Motor neuron (in vitro differentiated cells): ENCODE measurements around the gene PHACTR4. TPM values are rescaled to one million over a fixed set of nuclear protein-coding genes. Genes with fewer than 3 reads are reported as not detected.
A peak's percentile ranks its signal among the peaks of the same experiment; 100 is the strongest.
"Not testable (repeated sequence)": the region's sequence is repeated elsewhere in the genome, so short reads cannot be mapped to it uniquely, and the experiment has no call there.

Experiments used
- ATAC-seq, 8 experiments: fragments of 200-7000 bp; cut with Tn5 transposase; replicated peaks in 6 of 8; 2 replicates each; pipeline ENCODE4 v1.8.0; 2021; ENCODE audit warnings: mild to moderate bottlenecking in 8 of 8, moderate library complexity in 8 of 8
- H3K27ac ChIP-seq, 2 donors: fragments of 250-450 bp; sonication (Bioruptor Pico); 2 replicates each; pipeline ENCODE4 v1.9.0; 2021; ENCODE audit warnings: antibody characterized with exemption in 2 of 2, mild to moderate bottlenecking in 2 of 2, moderate library complexity in 1 of 2
- H3K4me1 ChIP-seq, 2 donors: fragments of 250-450 bp; sonication (Bioruptor Pico); replicated peaks in 1 of 2; 2 replicates each; pipeline ENCODE4 v1.6.1; 2021; ENCODE audit warnings: antibody characterized with exemption in 2 of 2, mild to moderate bottlenecking in 2 of 2, moderate library complexity in 1 of 2
- H3K4me3 ChIP-seq, 5 donors: fragments of 250-450 bp; sonication (Bioruptor Pico); 2 replicates each; pipeline ENCODE4 v1.9.0; 2021; ENCODE audit warnings: antibody characterized with exemption in 5 of 5, mild to moderate bottlenecking in 5 of 5, moderate library complexity in 4 of 5
- WGBS, 10 experiments: fragments of 450-650 bp; shearing (Covaris generic); methylation state at CpG; one replicate each; pipeline ENCODE4 v1.0.0; 2022; 5-methylcytosine and 5-hydroxymethylcytosine counted together
- in situ Hi-C, 9 experiments: fragments of 400-800 bp; cut with MboI; loops; one replicate each; pipeline ENCODE4 v1.15.0; 2021; ENCODE audit warnings: low sequenced_read_pairs in 9 of 9, low pct_unique_long_range_greater_than_20kb in 2 of 9; ENCODE audit not compliant: unreplicated experiment in 9 of 9
- total RNA-seq, 8 experiments: library from RNA; unstranded; fragments of 300-600 nt; gene quantifications; 2 replicates each; pipeline versions ENCODE4 v1.2.3 to v1.2.4, GENCODE V29; 2022

PHACTR4 gene
- total RNA-seq, 8 experiments from 2014 or later = 5.5 to 34.1 (median 20.5) TPM

DNA sequence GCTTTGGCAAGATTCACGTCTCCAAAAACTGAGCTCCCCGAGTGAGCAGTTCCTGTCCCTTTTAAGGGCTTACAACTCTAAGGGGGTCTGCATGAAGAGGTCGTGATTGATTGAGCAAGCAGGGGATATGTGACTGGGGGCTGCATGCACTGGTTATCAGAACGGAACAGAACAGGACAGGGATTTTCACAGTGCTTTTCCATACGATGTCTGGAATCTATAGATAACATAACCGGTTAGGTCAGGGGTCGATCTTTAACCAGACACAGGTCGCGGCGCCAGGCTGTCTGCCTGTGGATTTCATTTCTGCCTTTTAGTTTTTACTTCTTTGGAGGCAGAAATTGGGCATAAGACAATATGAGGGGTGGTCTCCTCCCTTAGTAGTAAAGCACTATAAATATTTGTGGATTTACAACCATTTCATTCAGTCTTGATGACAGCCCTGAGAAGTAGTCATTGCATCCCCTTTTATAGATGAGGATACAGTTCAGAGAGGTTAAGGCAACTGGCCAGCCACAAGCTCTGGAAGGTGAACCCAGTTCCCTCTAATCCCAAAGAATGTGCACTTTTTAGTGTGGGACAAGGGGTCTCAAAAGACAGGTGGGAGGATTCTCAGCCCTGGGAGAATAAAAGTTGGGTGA, 155.6 kb downstream of the PHACTR4 start:
- 80 to 100% (median 92%) methylated on average over 1 to 8 of the region's 10 CpGs; no CpG with 5 or more reads in 6 of the 10 experiments for WGBS, 10 experiments

DNA sequence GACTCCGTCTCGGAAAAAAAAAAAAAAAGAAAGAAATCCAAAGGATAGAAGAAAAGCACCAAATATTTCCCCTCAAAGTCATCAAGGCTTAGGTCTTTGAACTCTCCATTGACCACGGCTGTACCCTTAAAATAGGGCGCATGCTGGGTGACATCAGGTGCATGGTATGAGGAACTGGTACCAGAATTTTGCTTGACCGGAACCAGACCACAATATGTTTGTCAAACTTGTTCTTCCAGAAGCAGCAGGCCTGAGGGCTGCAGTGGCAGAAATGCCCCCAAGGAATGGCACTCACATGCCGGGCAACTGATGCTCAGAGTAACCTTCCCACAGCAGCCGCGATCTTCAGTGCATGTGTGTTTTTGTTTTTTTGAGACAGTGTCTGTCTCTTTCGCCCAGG, 157.3 kb downstream of the PHACTR4 start:
- Histone ChIP-seq H3K27ac (no peak overlapping the region), H3K4me3 (no peak overlapping the region), H3K4me1 (no peaks in the 10 kb centered on the region)
- in situ Hi-C loops = no loop called here
- ATAC-seq = no peak
- WGBS, 10 experiments = 80 to 100% (median 96%) methylated on average over 1 to 8 of the region's 9 CpGs; no CpG with 5 or more reads in 4 of the 10 experiments

More for the DNA sequence above, 155.6 kb downstream of the PHACTR4 start:
- H3K4me1 ChIP-seq, H3K4me3 ChIP-seq, H3K27ac ChIP-seq, in situ Hi-C loops, ATAC-seq: not testable (repeated sequence)

DNA sequence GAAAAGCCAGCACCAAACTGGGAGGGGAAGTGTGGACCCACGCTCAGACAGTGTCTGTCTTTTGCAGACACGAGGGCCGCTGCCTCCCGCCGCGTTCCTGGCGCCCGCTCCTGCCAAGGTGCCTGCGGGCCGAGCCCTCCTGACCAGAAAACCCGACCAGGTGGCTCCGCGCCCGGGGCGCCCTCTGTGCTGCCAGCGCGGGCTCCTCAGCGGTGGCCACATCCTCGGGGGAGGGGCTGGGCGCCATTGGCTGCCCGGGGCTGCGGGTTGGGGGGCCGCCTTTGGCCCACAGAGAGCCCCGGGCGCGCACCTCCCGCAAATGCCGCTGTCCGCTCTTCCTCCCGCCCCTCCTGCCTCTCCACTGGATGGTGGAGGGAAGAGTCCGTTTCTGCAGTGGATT, 160.9 kb downstream of the PHACTR4 start:
- 96 to 100% (median 97%) methylated on average over 1 to 9 of the region's 31 CpGs; no CpG with 5 or more reads in 7 of the 10 experiments for WGBS, 10 experiments
- H3K4me1 ChIP-seq = no peaks in the 10 kb centered on the region
- in situ Hi-C loops = no loop called here
- ATAC-seq = no peak
- H3K27ac ChIP-seq = no peak overlapping the region
- H3K4me3 ChIP-seq = no peak overlapping the region

DNA sequence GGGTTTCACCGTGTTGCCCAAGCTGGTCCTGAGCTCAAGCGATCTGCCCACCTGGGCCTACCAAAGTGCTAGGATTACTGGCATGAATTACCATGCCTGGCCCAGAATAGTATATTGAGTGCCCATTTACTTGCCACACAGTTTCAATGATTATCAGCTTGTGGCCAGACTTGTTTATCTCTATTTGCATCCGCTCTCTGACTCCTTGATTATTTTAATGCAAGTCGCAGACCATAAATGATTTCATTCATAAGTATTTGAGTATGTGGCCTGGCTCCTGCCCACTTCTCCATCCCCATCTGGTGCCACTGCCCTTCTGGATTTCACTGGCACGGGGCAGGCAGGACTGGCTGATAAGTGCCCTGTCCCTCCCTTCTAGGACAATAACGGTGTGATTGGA, 165.1 kb downstream of the PHACTR4 start:
- ATAC-seq = no peak
- H3K27ac ChIP-seq = no peak overlapping the region
- in situ Hi-C loops = no loop called here
- no peak overlapping the region for H3K4me3 ChIP-seq
- 73 to 100% (median 99%) methylated on average over 1 to 6 of the region's 6 CpGs for WGBS, 10 experiments
- no peaks in the 10 kb centered on the region for H3K4me1 ChIP-seq

DNA sequence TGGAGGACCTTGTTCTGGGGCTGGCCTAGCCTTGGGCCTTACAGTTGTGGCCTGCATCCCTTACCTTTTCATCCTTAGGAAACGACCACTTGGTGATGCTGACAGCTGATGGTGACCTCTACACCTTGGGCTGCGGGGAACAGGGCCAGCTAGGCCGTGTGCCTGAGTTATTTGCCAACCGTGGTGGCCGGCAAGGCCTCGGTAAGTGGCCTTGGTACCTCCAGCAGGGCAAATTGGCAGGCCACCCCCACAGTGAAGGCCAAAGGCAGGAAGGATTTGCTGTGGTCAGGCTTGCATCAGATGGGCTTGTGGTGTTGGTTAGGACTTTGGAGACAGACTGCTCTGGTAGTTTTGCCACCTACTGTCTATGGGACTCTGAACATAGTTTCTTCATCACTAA, 165.6 kb downstream of the PHACTR4 start:
- WGBS, 10 experiments = 60 to 100% (median 94%) methylated on average over 1 to 6 of the region's 6 CpGs; no CpG with 5 or more reads in 6 of the 10 experiments
- no peak for ATAC-seq
- no peak overlapping the region for H3K4me3 ChIP-seq
- no peak overlapping the region for H3K27ac ChIP-seq
- in situ Hi-C loops = no loop called here
- no peaks in the 10 kb centered on the region for H3K4me1 ChIP-seq

DNA sequence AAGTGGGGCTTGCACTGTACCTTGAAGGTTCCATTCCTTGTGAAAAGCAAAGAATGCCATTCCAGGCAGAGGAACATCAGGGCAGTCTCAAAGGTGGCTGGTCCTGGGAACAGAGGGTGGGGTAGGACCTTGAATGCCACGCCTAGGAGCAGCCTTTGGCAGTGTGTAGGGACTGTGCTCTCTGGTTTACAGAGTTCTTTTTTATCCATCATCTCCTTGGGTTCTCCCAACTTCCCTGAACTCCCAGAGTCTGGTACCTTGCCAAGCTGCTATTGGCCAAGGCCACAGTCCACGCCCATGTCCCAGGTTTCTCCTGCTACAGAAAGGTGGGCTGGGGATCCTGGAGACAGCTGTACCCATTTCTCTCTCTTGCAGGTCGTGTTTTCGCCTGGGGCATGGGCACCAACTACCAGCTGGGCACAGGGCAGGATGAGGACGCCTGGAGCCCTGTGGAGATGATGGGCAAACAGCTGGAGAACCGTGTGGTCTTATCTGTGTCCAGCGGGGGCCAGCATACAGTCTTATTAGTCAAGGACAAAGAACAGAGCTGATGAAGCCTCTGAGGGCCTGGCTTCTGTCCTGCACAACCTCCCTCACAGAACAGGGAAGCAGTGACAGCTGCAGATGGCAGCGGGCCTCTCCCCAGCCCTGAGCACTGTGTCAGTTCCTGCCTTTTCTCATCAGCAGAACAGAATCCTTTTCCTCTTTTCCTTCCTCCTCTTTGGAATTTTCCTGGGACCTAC, 168.1 kb downstream of the PHACTR4 start:
- in situ Hi-C loops = no loop called here
- ATAC-seq = no peak
- no peak overlapping the region for H3K27ac ChIP-seq

DNA sequence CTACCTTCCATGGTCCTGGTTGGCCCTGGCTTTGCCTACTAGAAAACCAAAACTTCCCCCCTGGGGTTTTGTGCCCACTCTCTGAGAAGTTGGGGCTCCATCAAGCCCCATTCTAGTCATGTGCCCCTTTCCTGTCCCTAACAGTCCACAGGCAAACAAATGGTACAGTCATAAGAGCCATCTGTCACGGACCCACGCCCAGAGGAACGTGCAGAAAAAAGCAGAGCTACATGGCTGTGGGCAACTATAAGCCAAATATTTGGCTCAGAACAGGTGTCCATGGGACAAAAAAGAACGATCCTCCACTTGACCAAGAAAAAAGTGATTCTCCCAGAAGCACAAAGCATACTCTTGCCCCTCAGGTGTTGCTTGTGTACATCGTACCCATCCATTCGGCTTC, 168.7 kb downstream of the PHACTR4 start:
- H3K27ac ChIP-seq = no peak overlapping the region
- H3K4me3 ChIP-seq = no peak overlapping the region
- 83 to 100% (median 95%) methylated on average over 1 to 5 of the region's 6 CpGs; no CpG with 5 or more reads in 5 of the 10 experiments for WGBS, 10 experiments
- in situ Hi-C loops = no loop called here
- ATAC-seq = no peak
- H3K4me1 ChIP-seq = no peaks in the 10 kb centered on the region

More for the DNA sequence above, 168.1 kb downstream of the PHACTR4 start:
- WGBS, 10 experiments = 80 to 95% (median 86%) methylated on average over 1 to 8 of the region's 8 CpGs; no CpG with 5 or more reads in 3 of the 10 experiments
- Histone ChIP-seq H3K4me1 (no peaks in the 10 kb centered on the region), H3K4me3 (no peak overlapping the region)

DNA sequence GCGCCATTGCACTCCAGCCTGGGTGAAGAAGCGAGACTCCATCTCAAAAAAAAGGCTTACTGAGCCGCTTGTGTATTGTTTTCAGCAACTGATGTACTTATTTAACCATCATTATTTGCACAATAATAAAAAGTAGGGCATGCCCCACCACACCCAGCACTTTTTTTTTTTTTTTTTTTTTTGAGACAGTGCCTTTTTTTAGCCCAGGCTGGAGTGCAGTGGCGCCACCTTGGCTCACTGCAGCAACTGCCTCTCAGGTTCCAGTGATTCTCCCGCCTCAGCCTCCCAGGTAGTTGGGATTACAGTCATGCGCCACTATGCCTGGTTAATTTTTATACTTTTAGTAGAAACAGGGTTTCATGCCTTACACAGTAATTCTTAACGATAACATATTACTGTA, 171.1 kb downstream of the PHACTR4 start:
- peak in 3 of 8 experiments; percentile 31 to 70 (median 50) for ATAC-seq
- H3K27ac ChIP-seq = no peak overlapping the region

DNA sequence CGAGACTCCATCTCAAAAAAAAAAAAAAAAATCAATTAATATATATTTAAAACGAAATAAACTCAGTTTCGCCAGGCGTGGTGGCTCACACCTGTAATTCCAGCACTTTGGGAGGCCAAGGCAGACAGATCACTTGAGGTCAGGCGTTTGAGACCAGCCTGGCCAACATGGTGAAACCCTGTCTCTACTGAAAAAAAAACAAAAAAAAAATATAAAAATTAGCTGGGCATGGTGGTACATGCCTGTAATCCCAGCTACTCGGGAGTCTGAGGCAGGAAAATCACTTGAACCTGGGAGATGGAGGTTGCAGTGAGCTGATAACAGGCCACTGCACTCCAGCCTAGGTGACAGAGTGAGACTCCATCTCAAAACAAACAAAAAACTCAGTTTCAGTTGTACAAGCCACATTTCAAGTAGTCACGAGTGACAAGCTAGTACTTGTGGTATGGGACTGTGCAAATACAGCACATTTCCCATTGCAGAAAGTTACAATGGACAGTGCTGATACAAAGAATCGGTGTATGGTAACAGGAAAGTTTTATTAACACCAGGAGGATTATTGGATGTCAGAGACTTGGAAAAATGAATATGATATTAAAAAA, 172.0 kb downstream of the PHACTR4 start:
- H3K4me3 ChIP-seq, in situ Hi-C loops, H3K4me1 ChIP-seq, H3K27ac ChIP-seq: not testable (repeated sequence)
- ATAC-seq = peak in 1 of 8 experiments; percentile 86
- 67 to 100% (median 88%) methylated on average over 1 to 7 of the region's 8 CpGs for WGBS, 10 experiments

More for the DNA sequence above, 171.1 kb downstream of the PHACTR4 start:
- Histone ChIP-seq H3K4me3 (no peak overlapping the region), H3K4me1 (no peaks in the 10 kb centered on the region)
- in situ Hi-C loops = no loop called here
- 70 to 100% (median 90%) methylated on average over 1 to 6 of the region's 7 CpGs; no CpG with 5 or more reads in 3 of the 10 experiments for WGBS, 10 experiments

DNA sequence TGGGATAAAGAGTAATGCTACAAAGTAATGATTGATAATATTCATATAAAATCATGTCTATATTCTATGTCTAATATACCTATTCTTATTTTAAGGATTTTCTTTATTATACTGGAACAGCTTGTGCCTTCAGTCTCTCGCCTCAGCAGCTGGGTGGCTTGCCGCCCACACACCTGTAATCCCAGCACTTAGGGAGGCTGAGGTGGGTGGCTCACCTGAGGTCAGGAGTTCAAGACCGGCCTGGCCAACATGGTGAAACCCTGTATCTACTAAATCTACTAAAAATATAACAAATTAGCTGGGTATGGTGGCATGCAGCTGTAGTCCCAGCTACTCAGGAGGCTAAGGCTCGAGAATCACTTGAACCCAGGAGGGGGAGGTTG, 175.7 kb downstream of the PHACTR4 start:
- no peaks in the 10 kb centered on the region for H3K4me1 ChIP-seq
- in situ Hi-C loops = no loop called here
- no peak overlapping the region for H3K4me3 ChIP-seq
- no peak for ATAC-seq
- WGBS, 10 experiments = 71 to 100% (median 96%) methylated on average over 1 to 4 of the region's 4 CpGs; no CpG with 5 or more reads in 3 of the 10 experiments
- no peak overlapping the region for H3K27ac ChIP-seq

DNA sequence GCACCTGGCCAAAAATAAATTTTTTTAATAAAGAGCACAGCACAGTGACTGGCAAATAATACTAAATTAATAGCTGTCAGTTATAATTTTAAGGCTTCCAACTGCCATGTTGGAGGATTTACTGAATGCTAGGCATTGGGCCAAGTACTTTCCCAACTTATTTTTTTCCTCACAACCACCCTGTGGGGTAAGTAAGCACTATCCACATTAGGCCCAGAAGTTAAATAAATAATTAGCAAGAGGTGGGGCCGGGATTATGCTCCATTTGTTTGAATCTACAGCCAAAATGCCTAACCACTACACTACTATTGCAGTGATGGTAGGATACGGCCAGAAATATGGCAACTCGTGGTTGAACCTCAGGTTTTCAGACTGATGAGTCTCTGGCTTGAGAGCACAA, 178.8 kb downstream of the PHACTR4 start:
- Histone ChIP-seq H3K4me3 (no peak overlapping the region), H3K4me1 (peaks cover 0 to 3% of the 10 kb centered on the region in 2 donors), H3K27ac (no peak overlapping the region)
- ATAC-seq = no peak
- in situ Hi-C loops = no loop called here
- WGBS, 10 experiments = 30 to 88% (median 76%) methylated on average over 1 to 3 of the region's 3 CpGs; no CpG with 5 or more reads in 2 of the 10 experiments
